ENCODE measurements around the gene CDH1.

The CDH1 gene

DNA sequence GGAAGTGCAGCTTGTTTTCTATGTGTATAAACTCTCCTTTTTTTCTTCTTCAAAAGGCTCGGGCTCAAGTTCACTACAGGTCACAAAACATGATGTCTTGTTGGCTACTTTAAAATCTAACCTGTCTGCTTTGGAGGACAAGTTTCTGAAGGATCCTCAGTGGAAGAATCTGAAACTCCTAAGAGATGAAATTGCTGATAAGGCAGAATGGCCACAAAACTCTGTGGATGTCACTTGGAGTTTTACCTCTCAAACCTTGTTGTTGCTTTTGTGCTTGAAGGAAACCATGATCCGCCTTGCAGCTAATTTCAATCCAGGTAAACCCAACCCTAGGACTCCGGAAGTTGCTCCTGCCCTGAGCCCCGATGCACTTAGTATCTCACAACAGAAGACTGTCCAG lies 122.7 kb downstream of the CDH1 start:
- no peak for DNase-seq

DNA sequence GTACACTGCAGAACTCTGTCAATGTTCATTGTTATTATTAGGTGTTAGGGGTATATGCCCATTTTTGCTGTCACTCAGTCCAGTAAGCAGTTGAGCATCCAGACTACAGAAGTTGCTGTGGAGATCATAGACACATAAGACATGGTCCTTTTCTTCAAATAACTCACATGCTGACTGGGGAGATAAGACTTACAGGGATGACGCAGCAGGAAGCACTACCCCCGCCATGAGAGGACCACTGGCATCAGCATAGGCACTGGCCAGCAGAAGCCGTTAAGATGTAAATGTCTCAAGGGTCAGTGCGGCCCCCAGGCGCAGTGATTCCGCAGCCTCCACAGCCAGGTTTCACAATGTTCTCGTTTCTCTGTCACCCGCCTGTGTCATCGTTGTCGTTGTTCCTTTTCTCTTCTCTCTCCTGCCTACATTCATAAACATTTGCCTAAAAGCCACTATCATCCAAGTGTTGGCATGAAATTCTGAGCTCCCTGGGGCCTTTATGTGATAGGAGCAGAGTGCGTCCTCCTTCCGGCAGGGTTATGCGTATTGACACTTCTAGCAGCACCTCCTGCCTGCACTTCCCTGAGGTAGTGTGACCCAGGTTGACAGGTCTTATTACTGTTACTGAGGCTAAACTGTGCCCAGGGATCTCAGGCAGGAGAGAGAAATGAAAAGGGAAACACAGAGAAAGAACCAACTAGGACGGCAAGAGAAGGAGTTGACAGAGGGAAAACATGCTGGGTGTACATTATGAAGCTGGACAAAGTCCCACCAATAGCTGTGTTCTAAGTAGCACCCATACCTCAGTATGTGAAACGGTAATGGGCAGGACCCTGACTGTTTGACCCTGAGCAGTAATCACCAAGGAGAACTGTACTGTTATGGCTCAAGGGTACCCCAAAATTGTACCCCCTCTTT lies 124.1 kb downstream of the CDH1 start:
- DNase-seq: no peak

DNA sequence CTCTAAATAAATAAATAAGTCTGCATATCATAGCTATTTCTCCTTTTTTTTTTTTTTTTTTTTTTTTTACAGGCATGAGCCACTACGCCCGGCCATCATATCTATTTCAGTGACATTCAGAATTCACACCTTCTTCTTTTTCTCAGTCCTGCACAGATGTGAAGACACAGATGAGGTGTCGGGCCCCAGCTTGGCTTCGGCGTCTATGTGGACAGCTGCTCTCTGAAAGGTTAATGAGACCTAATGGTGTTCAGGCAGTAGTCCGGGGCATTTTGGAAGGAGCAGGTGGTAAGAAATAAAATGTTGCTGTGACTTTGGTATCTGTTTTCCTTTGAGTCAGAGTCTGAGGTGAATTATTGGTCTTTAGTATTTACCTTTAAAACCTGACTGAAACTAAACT lies 129.8 kb downstream of the CDH1 start:
- DNase-seq: no peak

DNA sequence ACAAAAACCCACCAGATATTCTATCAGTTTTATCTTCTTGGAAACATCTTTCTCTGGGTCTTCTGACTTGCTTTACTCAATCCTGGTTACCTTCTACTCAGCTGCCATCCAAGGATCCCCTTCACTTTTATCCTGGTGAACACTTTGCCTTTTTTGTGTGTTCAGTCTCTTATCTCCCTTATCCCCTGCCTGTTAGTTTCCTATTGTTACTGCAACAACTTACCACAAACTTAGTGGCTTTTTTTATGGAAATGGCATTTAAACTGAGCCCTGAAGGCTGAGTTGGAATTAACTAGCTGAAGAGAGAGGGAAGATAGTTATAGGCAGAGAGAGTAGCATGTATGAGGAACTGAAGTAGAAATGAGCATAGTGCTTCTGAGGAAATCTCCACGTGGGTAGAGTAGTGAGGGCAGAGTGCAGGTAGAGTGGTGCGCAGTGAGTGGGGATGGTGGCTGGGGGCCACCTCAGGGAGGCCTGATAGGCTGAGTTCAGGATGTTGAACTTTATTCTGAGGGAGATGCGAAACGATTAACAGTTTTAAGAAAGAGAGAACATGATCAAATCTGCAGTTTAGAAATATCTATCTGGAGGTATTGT lies 132.5 kb downstream of the CDH1 start:
- no peak for DNase-seq

DNA sequence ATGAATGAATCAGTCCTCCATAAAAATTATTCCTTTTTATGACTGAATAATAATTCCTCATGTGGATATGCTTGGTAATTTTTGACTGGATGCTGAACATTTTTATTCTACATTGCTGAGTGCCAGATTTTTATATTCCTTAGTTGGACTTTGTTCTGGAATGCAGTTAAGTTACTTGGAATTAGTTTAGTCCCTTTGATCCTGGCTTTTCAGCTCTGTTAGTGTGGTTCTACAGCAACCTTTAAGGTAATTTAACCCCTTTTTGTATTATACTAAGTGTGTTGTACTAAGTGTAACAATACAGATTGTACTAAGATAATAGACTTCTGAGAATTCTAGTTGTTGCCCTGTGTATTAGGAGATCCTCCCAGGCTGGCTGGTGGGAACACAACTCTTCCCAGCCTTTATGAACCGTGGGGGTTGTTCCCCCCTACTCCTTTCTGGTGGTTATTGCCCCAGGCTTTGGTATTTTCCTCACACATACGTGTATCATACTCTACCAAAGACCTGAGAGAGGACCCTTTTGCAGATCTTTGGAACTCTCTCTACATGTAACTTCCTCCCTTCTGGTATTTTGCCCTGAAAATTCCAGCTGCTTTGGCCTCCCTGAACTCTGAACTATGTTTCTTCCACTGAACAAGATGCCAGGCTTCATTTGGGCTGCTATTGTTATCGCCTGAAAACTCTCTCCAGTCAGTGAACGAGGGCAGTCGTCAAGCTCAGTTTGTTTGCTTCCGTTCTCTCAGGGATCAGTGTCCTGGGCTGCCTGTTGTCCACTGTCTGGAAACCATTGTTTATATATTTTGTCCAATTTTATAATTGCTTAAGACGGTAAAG lies 136.8 kb downstream of the CDH1 start:
- no peak for DNase-seq

DNA sequence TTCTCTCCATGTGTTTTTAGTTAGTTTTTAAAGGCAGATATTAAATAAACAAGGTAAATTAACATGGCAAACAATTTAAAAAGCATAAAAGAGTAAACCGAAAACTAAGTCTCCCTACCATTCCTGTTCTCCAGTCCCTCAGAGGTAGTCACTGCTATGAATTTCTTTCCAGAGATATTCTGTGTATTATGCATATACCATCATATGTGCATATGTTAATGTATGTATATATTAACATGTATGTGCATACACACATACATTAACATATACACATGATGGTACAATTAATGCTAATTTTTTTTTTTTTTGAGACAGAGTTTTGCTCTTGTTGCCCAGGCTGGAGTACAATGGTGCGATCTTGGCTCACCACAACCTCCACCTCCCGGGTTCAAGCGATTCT lies 138.8 kb downstream of the CDH1 start:
- no peak for DNase-seq

DNA sequence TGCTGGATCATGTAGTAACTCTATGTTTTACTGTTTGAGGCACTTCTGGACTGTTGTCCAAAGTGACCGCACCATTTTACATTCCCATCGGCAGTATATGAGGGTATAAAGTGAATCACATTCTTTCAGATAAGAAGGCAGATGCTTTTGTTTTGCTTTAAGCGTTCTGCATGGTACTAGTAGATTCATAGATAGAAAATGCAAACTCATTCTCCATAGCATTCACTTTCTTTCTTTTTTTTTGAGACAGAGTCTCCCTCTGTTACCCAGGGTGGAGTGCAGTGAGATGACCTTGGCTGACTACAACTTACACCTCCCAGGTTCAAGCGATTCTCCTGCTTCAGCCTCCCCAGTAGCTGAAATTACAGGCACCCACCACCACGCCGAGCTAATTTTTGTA lies 146.6 kb downstream of the CDH1 start:
- no peak for DNase-seq

DNA sequence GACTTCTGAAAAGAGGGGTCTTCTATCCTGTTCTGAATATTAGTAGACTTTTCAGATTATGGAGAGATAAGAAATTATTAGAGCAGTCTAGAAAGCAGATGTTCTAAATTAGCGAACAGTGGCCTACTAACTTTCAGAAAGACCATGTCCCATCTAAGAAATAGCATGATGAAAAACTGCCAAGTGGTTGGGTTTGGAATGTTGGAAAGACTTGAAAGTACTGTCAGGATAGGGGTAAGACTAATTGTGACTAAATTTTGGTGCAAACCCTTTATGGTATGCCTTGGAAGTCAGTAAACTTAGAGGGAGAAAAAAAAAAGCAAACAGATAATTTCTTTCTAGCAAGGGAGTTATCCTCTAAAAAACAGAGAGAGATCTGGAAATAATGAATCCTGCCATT lies 147.3 kb downstream of the CDH1 start:
- DNase-seq: no peak

Data from NCI-H2081 (cell line).